Gastroesophageal sphincter (tissue), 4 donors: Measurements from ENCODE around the gene GRWD1. TPM values are rescaled to one million over a fixed set of nuclear protein-coding genes. Genes with fewer than 3 reads are reported as not detected.

ENCODE experiments used
- ATAC-seq: fragments of 150-250 bp; one replicate; pipeline ENCODE4 v1.9.1; 2016; ENCODE audit warnings: mild to moderate bottlenecking, moderate library complexity
- H3K27ac ChIP-seq, 4 donors: fragments of 200-600 bp; sonication (generic) in 3 of 4; 1 replicate in 3 of 4; 2 replicates in 1 of 4; pipeline ENCODE4 v1.5.1; 2016 to 2019
- H3K27me3 ChIP-seq: fragments of 200-600 bp; sonication (generic); one replicate; pipeline ENCODE4 v1.5.1; 2019
- H3K36me3 ChIP-seq, 2 donors: fragments of 200-600 bp; sonication (generic); one replicate each; pipeline ENCODE4 v1.5.1; 2019; ENCODE audit warnings: control low read depth in 1 of 2
- H3K4me1 ChIP-seq, 3 donors: fragments of 200-600 bp; sonication (generic); 1 replicate in 2 of 3; 2 replicates in 1 of 3; pipeline ENCODE4 v1.5.1; 2016 to 2019; ENCODE audit warnings: control low read depth in 2 of 3
- H3K4me3 ChIP-seq, 2 donors: fragments of 200-600 bp; sonication (generic); one replicate each; pipeline ENCODE4 v1.5.1; 2019; ENCODE audit warnings: mild to moderate bottlenecking in 1 of 2, moderate library complexity in 1 of 2
- H3K9me3 ChIP-seq, 3 donors: fragments of 200-600 bp; sonication (generic); one replicate each; pipeline ENCODE4 v1.5.1; 2017 to 2019; ENCODE audit warnings: control low read depth in 2 of 3
- CTCF ChIP-seq, 4 experiments: fragments of 200-600 bp in 2 of 4; fragments of 450-650 bp in 2 of 4; sonication (generic) in 1 of 4; IDR thresholded peaks; one replicate each; pipeline ENCODE4 v1.5.1; 2017 to 2019; ENCODE audit warnings: antibody characterized with exemption in 4 of 4, mild to moderate bottlenecking in 2 of 4, moderate library complexity in 2 of 4
- EP300 ChIP-seq: sonication (generic); formaldehyde crosslinking; IDR thresholded peaks from one replicate; pipeline ENCODE4 v1.6.1; 2017; ENCODE audit warnings: antibody characterized with exemption, mild to moderate bottlenecking
- POLR2A ChIP-seq, 2 donors: fragments of 450-650 bp; IDR thresholded peaks; one replicate each; pipeline ENCODE4 v1.6.1; 2017; ENCODE audit warnings: antibody characterized with exemption in 2 of 2, mild to moderate bottlenecking in 2 of 2, moderate library complexity in 1 of 2
- POLR2AphosphoS5 ChIP-seq: sonication (generic); formaldehyde crosslinking; IDR thresholded peaks from one replicate; pipeline ENCODE4 v1.6.1; 2017; ENCODE audit warnings: antibody characterized with exemption
- WGBS, 2 donors: methylation state at CpG; one replicate each; pipeline ENCODE4 v1.1.5; 2018; ENCODE audit warnings: low coverage in 1 of 2; 5-methylcytosine and 5-hydroxymethylcytosine counted together
- total RNA-seq, 4 donors: library from RNA; depleted of rRNA; stranded (reverse); fragments of >200 nt; gene quantifications; one replicate each; pipeline ENCODE4 v1.1.0, GENCODE V29; 2016

The GRWD1 gene
- 10 to 100 TPM; 28.9 to 33.1 (median 32.7) TPM for total RNA-seq

DNA sequence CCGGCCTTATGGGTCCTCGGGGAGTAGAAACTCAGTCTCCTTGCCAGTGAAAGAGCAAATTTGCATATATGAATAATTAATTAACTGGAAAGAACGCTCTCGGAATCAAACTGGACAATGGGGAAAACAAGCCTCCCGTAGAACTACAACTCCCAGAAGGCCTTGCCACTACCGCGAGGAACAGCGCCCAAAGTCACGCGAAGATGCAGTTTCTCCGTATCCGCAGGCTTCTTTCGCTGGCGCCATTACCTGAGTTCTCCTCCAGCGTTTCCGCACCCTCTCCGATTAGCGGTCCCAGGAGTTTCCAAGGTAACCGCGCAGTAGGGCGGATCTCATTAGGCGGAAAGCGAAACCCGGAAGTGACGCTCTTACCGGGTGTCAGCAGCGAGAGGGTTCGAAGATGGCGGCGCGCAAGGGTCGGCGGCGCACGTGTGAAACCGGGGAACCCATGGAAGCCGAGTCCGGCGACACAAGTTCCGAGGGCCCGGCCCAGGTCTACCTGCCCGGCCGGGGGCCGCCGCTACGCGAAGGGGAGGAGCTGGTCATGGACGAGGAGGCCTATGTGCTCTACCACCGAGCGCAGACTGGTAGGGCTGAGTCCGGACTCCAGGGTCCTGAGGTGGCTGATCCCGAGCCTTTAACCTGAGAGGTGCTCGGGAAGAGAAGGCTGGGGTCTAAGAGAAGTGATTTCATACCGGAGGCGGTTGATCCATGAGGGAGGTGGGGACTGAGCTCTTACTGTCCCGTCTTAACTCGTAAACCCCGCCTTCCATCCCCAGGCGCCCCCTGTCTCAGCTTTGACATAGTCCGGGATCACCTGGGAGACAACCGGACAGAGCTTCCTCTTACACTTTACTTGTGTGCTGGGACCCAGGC lies at the start of gene GRWD1:
Gene GRWD1, plus strand, starts transcription at position 378 of the 876 bp plus-strand sequence. Its CDS starts 23 bp downstream, at position 401.
- Histone ChIP-seq H3K4me1 (peaks cover 0 to 41% (median 19%) of the 10 kb centered on the region in 3 donors), H3K36me3 (peaks cover 0 to 40% of the 10 kb centered on the region in 2 donors), H3K4me3 (peak within 1 kb of the TSS; percentile 72 to 73), H3K27me3 (peaks cover 37% of the 10 kb centered on the region), H3K27ac (peak within 1 kb of the TSS; percentile 39 to 90 (median 88)), H3K9me3 (no peaks in the 10 kb centered on the region)
- 0% methylated on average over 5 to 21 of the region's 61 CpGs for WGBS, 2 donors
- TF ChIP-seq POLR2AphosphoS5 (peak; percentile 68), POLR2A (IDR thresholded peaks at IDR 0.05) (peak; percentile 48 to 57), EP300 (no peak), CTCF (IDR thresholded peaks at IDR 0.05) (peak in 1 of 4 experiments; percentile 13)
- peak; percentile 91 for ATAC-seq

- no peak overlapping the region for H3K4me3 ChIP-seq
- no peak overlapping the region for H3K27ac ChIP-seq
- H3K9me3 ChIP-seq, result no peaks in the 10 kb centered on the region
- H3K4me1 ChIP-seq, result peaks cover 0 to 46% (median 16%) of the 10 kb centered on the region in 3 donors
- peaks cover 77% of the 10 kb centered on the region for H3K27me3 ChIP-seq
- WGBS, 2 donors, result 43 to 48% methylated on average over 8 to 12 of the region's 24 CpGs
- TF ChIP-seq EP300 (no peak), CTCF (IDR thresholded peaks at IDR 0.05) (no peak), POLR2AphosphoS5 (no peak), POLR2A (IDR thresholded peaks at IDR 0.05) (no peak)
- no peak for ATAC-seq
- H3K36me3 ChIP-seq, result no peaks in the 10 kb centered on the region
These were observed 49.6 kb upstream of the GRWD1 start for GRCh38 chr19:48396016-48396823.

DNA sequence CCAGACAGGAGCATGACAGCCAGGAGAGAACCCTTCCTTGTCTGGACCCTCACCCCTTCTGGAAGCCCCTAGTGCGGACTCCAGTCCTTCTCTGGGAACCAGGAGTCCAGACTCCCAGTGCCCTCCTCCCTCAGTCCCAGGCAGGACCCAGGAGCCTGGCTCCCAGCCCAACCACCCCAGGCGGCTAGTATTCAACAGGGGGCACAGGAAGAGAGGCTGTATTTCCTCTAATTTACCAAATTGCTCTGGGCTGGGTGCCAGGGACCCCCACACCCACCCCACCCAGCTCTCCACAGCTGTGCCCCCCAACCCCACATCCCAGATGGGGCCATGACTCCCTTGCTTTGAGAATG lies 49.0 kb upstream of the GRWD1 start:
- H3K4me1 ChIP-seq, result peaks cover 0 to 42% (median 16%) of the 10 kb centered on the region in 3 donors
- no peaks in the 10 kb centered on the region for H3K9me3 ChIP-seq
- TF ChIP-seq POLR2A (IDR thresholded peaks at IDR 0.05) (no peak), POLR2AphosphoS5 (no peak), CTCF (IDR thresholded peaks at IDR 0.05) (no peak), EP300 (no peak)
- H3K36me3 ChIP-seq, result no peaks in the 10 kb centered on the region
- H3K27ac ChIP-seq, result no peak overlapping the region
- no peak overlapping the region for H3K4me3 ChIP-seq
- H3K27me3 ChIP-seq, result peaks cover 77% of the 10 kb centered on the region
- WGBS, 2 donors, result no CpG with 5 or more reads among the region's 2 CpGs
- no peak for ATAC-seq

- H3K27me3 ChIP-seq, result peaks cover 71% of the 10 kb centered on the region
These were observed 48.3 kb upstream of the GRWD1 start for GRCh38 chr19:48397263-48398101.

More at GRCh38 chr19:48397263-48398101, 48.3 kb upstream of the GRWD1 start:
- Histone ChIP-seq H3K27ac (peak overlapping the region in 1 of 4 donors; percentile 57), H3K9me3 (no peaks in the 10 kb centered on the region), H3K36me3 (no peaks in the 10 kb centered on the region), H3K4me1 (peaks cover 0 to 41% (median 16%) of the 10 kb centered on the region in 3 donors), H3K4me3 (peak overlapping the region in 1 of 2 donors; percentile 44)
- 57% methylated on average over 22 of the region's 22 CpGs for whole genome bisulfite sequencing, 2 donors
- no peak for TF ChIP-seq CTCF (IDR thresholded peaks at IDR 0.05)
- no peak for TF ChIP-seq POLR2AphosphoS5
- no peak for TF ChIP-seq EP300
- no peak for TF ChIP-seq POLR2A (IDR thresholded peaks at IDR 0.05)
- no peak for ATAC-seq
